HEK293 (cell line): ENCODE results near the gene CCBE1.

Experiments used
- CTCF ChIP-seq: fragments of 450-650 bp; formaldehyde crosslinking; IDR thresholded peaks from 2 replicates; pipeline ENCODE4 v1.5.1; 2016; ENCODE audit warnings: missing biosample characterization, missing genetic modification characterization
- PRDM1 ChIP-seq: fragments of 450-650 bp; formaldehyde crosslinking; IDR thresholded peaks from 2 replicates; pipeline ENCODE4; 2016; ENCODE audit warnings: missing biosample characterization, missing genetic modification characterization
- ZNF433 ChIP-seq: fragments of 450-650 bp; formaldehyde crosslinking; IDR thresholded peaks from 2 replicates; pipeline ENCODE4 v1.5.1; 2016; ENCODE audit warnings: missing biosample characterization, missing genetic modification characterization, low read depth
- ZNF747 ChIP-seq: fragments of 450-650 bp; formaldehyde crosslinking; IDR thresholded peaks from 2 replicates; pipeline ENCODE4 v1.5.1; 2016; ENCODE audit warnings: missing biosample characterization, missing genetic modification characterization
- TF ChIP-seq, protein P1 (sequence below): sonication (generic); formaldehyde crosslinking; IDR thresholded peaks from 2 replicates; pipeline ENCODE4 v1.8.1; 2022; ENCODE audit warnings: mild to moderate bottlenecking, moderate library complexity, missing genetic modification reagents

DNA sequence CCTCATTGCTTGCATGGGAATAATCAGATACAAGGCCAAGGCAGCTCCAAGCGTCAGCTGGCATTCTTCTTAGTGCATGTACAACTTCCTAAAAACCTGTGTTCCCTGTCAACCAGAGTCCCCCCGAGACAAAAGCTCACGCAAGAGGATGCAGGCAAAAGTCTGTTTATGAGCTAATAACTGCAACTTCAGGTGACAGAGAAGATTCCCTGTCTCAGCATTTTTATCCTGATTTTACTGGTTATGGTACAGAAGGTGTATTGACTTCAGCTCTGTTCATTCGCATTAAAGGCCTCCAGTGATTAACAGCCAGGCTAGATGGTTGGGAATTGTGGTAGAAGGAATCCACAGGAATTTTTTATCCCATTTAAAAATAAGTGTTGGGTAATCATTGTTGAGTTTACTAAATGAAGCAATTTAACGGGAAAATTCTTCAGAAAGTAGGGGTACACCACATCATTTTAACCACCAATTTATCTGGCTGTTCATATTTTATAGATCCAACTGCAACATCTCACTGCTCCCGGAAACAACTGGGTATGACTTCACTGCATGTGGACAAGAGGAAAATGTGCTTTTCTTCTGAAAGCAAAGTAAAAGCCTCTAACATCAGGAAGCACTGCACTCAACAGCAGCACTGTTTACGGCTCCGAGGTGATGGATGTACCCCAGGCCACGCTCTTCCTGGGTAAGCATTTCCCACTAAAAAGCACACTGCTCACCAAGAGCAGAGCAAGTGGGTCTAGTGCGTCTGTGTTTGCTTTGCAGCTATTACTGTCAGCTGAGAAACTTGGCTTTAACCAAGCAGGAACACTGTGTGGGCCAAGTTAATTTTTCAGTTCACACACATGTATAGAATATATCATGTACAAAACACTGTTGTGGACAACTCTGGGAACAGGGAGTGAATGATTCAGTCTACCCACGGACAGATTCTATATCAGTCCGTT is 31.9 kb downstream of the CCBE1 start:
- TF ChIP-seq CTCF, result no peak
- no peak for TF ChIP-seq PRDM1 (tag by site-specific recombination)
- no peak for TF ChIP-seq ZNF747 (tag by site-specific recombination)
- TF ChIP-seq, protein P1, sequence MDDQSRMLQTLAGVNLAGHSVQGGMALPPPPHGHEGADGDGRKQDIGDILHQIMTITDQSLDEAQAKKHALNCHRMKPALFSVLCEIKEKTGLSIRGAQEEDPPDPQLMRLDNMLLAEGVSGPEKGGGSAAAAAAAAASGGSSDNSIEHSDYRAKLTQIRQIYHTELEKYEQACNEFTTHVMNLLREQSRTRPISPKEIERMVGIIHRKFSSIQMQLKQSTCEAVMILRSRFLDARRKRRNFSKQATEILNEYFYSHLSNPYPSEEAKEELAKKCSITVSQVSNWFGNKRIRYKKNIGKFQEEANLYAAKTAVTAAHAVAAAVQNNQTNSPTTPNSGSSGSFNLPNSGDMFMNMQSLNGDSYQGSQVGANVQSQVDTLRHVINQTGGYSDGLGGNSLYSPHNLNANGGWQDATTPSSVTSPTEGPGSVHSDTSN (CRISPR knock-in tag), result no peak
- TF ChIP-seq ZNF433, result no peak
